Cardiac muscle cell (in vitro differentiated cells and primary cell): ENCODE data around the gene ALDOC. TPM values are rescaled to one million over a fixed set of nuclear protein-coding genes. Genes with fewer than 3 reads are reported as not detected.

Experiments used
- DNase-seq, 2 donors: peaks; one replicate each; pipeline versions ENCODE4 v3.0.0 to v3.0.0-alpha.2; 2010 to 2017; ENCODE audit warnings: low read depth in 1 of 2, low spot score in 1 of 2
- H3K27ac ChIP-seq: fragments of 200-600 bp; sonication (generic); 2 replicates; pipeline ENCODE4 v1.5.1; 2016
- H3K27me3 ChIP-seq: fragments of 200-600 bp; sonication (generic); 2 replicates; pipeline ENCODE4 v1.6.0; 2016; ENCODE audit warnings: control low read depth
- H3K36me3 ChIP-seq: fragments of 200-600 bp; sonication (generic); 2 replicates; pipeline ENCODE4 v1.5.1; 2016; ENCODE audit warnings: control low read depth
- H3K4me1 ChIP-seq: fragments of 200-600 bp; sonication (generic); 2 replicates; pipeline ENCODE4 v1.8.1; 2017; ENCODE audit warnings: low read depth, mild to moderate bottlenecking, mixed run types
- H3K4me3 ChIP-seq: fragments of 200-600 bp; sonication (generic); 2 replicates; pipeline ENCODE4 v1.5.1; 2016; ENCODE audit warnings: mild to moderate bottlenecking
- H3K9me3 ChIP-seq: fragments of 200-600 bp; sonication (generic); 2 replicates; pipeline ENCODE4 v1.5.1; 2017; ENCODE audit warnings: low read depth, mild to moderate bottlenecking, control low read depth
- CTCF ChIP-seq: IDR thresholded peaks from 2 replicates; pipeline ENCODE4 v1.5.1; 2012; ENCODE audit warnings: low read depth, mild to moderate bottlenecking, low read length
- polyA plus RNA-seq: library from polyadenylated mRNA; unstranded; fragments of >200 nt; fragmentation: Nextera tagmentation; extraction: Ambion mirVana; gene quantifications from 2 replicates; pipeline ENCODE4 v1.2.1, GENCODE V29; 2016
- total RNA-seq: library from RNA; depleted of rRNA; stranded (reverse); fragments of >200 nt; gene quantifications from 2 replicates; pipeline ENCODE4 v1.2.3, GENCODE V29; 2016

The ALDOC gene
- total and polyA plus RNA-seq, 2 experiments from 2014 or later, result 177 to 183 TPM

GRCh38 chr17:28523876-28524275, 52.8 kb downstream of the ALDOC start:
- no peaks in the 10 kb centered on the region for H3K36me3 ChIP-seq
- peaks cover 17% of the 10 kb centered on the region for H3K4me1 ChIP-seq
- H3K27ac ChIP-seq, result no peak overlapping the region
- no peaks in the 10 kb centered on the region for H3K9me3 ChIP-seq
- TF ChIP-seq CTCF, result no peak
- no peaks in the 10 kb centered on the region for H3K27me3 ChIP-seq
- no peak overlapping the region for H3K4me3 ChIP-seq
- DNase-seq, result no peak

- no peak for TF ChIP-seq CTCF
- Histone ChIP-seq H3K9me3 (no peaks in the 10 kb centered on the region), H3K4me3 (no peak overlapping the region), H3K27me3 (no peaks in the 10 kb centered on the region), H3K36me3 (no peaks in the 10 kb centered on the region), H3K27ac (no peak overlapping the region), H3K4me1 (peaks cover 17% of the 10 kb centered on the region)
- no peak for DNase-seq
Observed at GRCh38 chr17:28523186-28523585, 53.5 kb downstream of the ALDOC start.

Other genes with a start within 250 kb of the ALDOC start
- 41.9 and 45.6 TPM in 2 replicates for gene IFT20, start 241.4 kb downstream of the ALDOC start, total RNA-seq
- gene IFT20, start 241.4 kb downstream of the ALDOC start, polyA plus RNA-seq, result 69.5 and 73.8 TPM in 2 replicates
- 35.4 and 56.5 TPM in 2 replicates for gene TNFAIP1, start 241.1 kb downstream of the ALDOC start, total RNA-seq
- gene TNFAIP1, start 241.1 kb downstream of the ALDOC start, polyA plus RNA-seq, result 30.9 and 35.7 TPM in 2 replicates
- 124 and 164 TPM in 2 replicates for gene POLDIP2, start 219.4 kb downstream of the ALDOC start, total RNA-seq
- gene POLDIP2, start 219.4 kb downstream of the ALDOC start, polyA plus RNA-seq, result 141 and 147 TPM in 2 replicates
- gene SEBOX, start 211.7 kb downstream of the ALDOC start, total RNA-seq, result not detected in 2 replicates
- gene SEBOX, start 211.7 kb downstream of the ALDOC start, polyA plus RNA-seq, result 0.44 TPM in 1 of 2 replicates, not detected in the other
- 4.3 and 5.2 TPM in 2 replicates for gene VTN, start 206.6 kb downstream of the ALDOC start, total RNA-seq
- gene VTN, start 206.6 kb downstream of the ALDOC start, polyA plus RNA-seq, result 3.4 and 5.6 TPM in 2 replicates
- 11.5 and 13.4 TPM in 2 replicates for gene SARM1, start 205.2 kb downstream of the ALDOC start, total RNA-seq
- 5.5 and 8.9 TPM in 2 replicates for gene SARM1, start 205.2 kb downstream of the ALDOC start, polyA plus RNA-seq
- gene SLC46A1, start 170.7 kb downstream of the ALDOC start, total RNA-seq, result 10.5 and 11.6 TPM in 2 replicates
- gene SLC46A1, start 170.7 kb downstream of the ALDOC start, polyA plus RNA-seq, result 5.6 and 8.4 TPM in 2 replicates
- gene SLC13A2, start 103.3 kb downstream of the ALDOC start, total RNA-seq, result not detected in 2 replicates
- not detected in 2 replicates for gene SLC13A2, start 103.3 kb downstream of the ALDOC start, polyA plus RNA-seq
- gene FOXN1, start 70.5 kb downstream of the ALDOC start, total RNA-seq, result 0.06 and 0.18 TPM in 2 replicates
- gene FOXN1, start 70.5 kb downstream of the ALDOC start, polyA plus RNA-seq, result not detected in 2 replicates
- gene UNC119, start 24.3 kb downstream of the ALDOC start, total RNA-seq, result 124 and 125 TPM in 2 replicates
- 73.3 and 101 TPM in 2 replicates for gene UNC119, start 24.3 kb downstream of the ALDOC start, polyA plus RNA-seq
- 107 and 114 TPM in 2 replicates for gene PIGS, start 5.4 kb downstream of the ALDOC start, total RNA-seq
- 121 and 122 TPM in 2 replicates for gene PIGS, start 5.4 kb downstream of the ALDOC start, polyA plus RNA-seq
- 9.8 and 52.7 TPM in 2 replicates for gene SPAG5, start 22.1 kb upstream of the ALDOC start, total RNA-seq
- gene SPAG5, start 22.1 kb upstream of the ALDOC start, polyA plus RNA-seq, result 27.0 and 84.6 TPM in 2 replicates
- gene RSKR, start 37.3 kb upstream of the ALDOC start, total RNA-seq, result 7.3 and 16.2 TPM in 2 replicates
- gene RSKR, start 37.3 kb upstream of the ALDOC start, polyA plus RNA-seq, result 2.8 and 3.5 TPM in 2 replicates
- gene BLTP2, start 68.3 kb upstream of the ALDOC start, total RNA-seq, result 67.3 and 89.0 TPM in 2 replicates
- gene BLTP2, start 68.3 kb upstream of the ALDOC start, polyA plus RNA-seq, result 49.2 and 49.9 TPM in 2 replicates
- 26.1 and 33.9 TPM in 2 replicates for gene SDF2, start 85.0 kb upstream of the ALDOC start, total RNA-seq
- 69.0 and 85.7 TPM in 2 replicates for gene SDF2, start 85.0 kb upstream of the ALDOC start, polyA plus RNA-seq
- gene SUPT6H, start 85.3 kb upstream of the ALDOC start, total RNA-seq, result 33.5 and 67.8 TPM in 2 replicates
- gene SUPT6H, start 85.3 kb upstream of the ALDOC start, polyA plus RNA-seq, result 29.7 and 33.7 TPM in 2 replicates
- gene PROCA1, start 135.0 kb upstream of the ALDOC start, total RNA-seq, result 19.4 and 44.8 TPM in 2 replicates
- gene PROCA1, start 135.0 kb upstream of the ALDOC start, polyA plus RNA-seq, result 7.8 and 11.1 TPM in 2 replicates
- 256 and 276 TPM in 2 replicates for gene RAB34, start 141.0 kb upstream of the ALDOC start, total RNA-seq
- gene RAB34, start 141.0 kb upstream of the ALDOC start, polyA plus RNA-seq, result 177 and 186 TPM in 2 replicates
- gene RPL23A, start 143.1 kb upstream of the ALDOC start, total RNA-seq, result 332 and 489 TPM in 2 replicates
- 944 and 1,028 TPM in 2 replicates for gene RPL23A, start 143.1 kb upstream of the ALDOC start, polyA plus RNA-seq
- 3.0 and 7.8 TPM in 2 replicates for gene TLCD1, start 149.3 kb upstream of the ALDOC start, total RNA-seq
- gene TLCD1, start 149.3 kb upstream of the ALDOC start, polyA plus RNA-seq, result 7.2 and 15.4 TPM in 2 replicates
- gene NEK8, start 151.9 kb upstream of the ALDOC start, total RNA-seq, result 5.0 and 7.7 TPM in 2 replicates
- gene NEK8, start 151.9 kb upstream of the ALDOC start, polyA plus RNA-seq, result 9.0 and 13.6 TPM in 2 replicates
- gene TRAF4, start 167.1 kb upstream of the ALDOC start, total RNA-seq, result 53.8 and 57.8 TPM in 2 replicates
- 27.2 and 34.1 TPM in 2 replicates for gene TRAF4, start 167.1 kb upstream of the ALDOC start, polyA plus RNA-seq